Measurements from ENCODE around the gene MYCL.

The MYCL gene

DNA sequence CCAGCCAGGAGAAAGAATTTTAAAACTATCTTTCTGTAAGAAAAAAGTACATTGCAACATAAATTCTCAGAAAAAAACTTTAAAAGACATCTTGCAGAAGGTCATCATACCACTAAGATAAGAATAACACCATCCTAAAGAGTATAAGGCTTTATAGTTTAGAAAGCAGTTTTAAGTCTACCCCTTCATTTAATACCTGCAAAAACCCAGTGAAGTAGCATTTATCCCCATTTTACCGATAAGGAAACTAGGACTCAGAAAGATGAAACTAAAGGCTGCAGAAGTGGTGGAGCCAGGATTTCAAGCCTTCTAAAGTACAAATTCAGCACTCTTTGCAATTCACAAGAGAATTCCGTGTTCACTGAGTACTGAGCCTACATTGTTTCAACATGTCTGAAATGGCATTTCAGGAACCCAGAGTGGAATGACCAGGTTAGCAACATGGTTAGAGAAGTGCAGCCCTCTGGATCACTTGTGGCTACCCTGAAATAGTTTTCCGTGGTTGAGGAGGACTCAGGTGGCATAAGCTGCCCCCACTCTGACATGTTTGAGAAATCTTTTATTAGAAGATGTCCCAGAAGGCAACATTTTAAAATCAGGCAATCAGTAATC is 6.7 kb downstream of the MYCL start:
- CTCF ChIA-PET: no interaction called here
- TF ChIP-seq, protein P1, sequence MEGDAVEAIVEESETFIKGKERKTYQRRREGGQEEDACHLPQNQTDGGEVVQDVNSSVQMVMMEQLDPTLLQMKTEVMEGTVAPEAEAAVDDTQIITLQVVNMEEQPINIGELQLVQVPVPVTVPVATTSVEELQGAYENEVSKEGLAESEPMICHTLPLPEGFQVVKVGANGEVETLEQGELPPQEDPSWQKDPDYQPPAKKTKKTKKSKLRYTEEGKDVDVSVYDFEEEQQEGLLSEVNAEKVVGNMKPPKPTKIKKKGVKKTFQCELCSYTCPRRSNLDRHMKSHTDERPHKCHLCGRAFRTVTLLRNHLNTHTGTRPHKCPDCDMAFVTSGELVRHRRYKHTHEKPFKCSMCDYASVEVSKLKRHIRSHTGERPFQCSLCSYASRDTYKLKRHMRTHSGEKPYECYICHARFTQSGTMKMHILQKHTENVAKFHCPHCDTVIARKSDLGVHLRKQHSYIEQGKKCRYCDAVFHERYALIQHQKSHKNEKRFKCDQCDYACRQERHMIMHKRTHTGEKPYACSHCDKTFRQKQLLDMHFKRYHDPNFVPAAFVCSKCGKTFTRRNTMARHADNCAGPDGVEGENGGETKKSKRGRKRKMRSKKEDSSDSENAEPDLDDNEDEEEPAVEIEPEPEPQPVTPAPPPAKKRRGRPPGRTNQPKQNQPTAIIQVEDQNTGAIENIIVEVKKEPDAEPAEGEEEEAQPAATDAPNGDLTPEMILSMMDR (conservative IDR thresholded peaks at IDR 0.05; ENCODE audit: low read depth): no peak
- POLR2A ChIA-PET (ENCODE audit: low non-redundant PET): no interaction called here
- peak overlapping the region; percentile 80 for H3K27ac ChIP-seq
- DNase-seq (ENCODE audit: low spot score): peak; percentile 55

DNA sequence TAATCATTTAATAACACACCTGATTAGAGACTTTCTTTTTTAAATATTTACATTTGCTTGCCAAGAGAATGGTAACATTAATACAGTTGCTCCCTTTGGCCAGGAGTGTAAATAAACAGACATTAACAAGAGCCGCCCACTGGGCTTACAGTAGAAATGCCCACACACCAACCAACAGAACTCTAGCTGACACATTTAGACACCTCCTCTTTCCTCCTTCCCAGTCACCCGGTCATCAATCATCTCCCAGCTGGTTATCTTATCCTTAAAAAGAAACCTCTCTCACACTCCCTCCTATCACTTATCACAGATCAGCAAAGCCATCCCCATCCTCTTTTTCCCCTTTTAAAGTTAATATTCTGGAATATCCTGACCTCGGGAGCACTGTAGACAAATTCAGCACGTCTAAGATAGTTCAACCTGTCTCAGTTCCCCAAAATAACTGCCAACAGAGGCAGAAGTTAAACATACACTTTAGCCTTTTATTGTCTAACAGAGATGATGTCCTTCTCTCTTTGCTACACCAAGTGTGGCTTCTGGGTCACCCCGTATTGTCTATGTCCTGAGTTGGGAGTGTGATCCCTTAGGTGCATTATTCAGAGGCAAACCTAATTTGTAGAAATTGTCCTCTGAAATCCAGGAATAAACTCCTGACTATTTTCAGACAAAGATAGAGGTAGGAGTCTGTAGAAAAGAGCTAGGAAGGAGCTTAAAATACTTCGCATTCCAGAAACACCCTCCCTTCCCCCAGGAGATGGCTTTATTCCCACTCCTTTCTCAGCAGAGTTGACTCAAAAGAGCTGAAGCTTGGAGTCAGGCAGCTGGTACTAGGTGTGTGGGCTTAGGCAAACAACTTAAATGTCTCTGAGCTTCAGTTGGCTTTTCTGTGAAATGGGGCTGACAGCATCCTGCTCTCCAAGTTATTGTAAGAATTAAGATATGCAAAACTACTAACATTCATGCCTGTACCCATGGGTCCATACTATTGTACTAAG is 8.8 kb downstream of the MYCL start:
- ChIA-PET CTCF (no interaction called here), POLR2A (ENCODE audit: low non-redundant PET) (no interaction called here)
- TF ChIP-seq, protein P1 (conservative IDR thresholded peaks at IDR 0.05; ENCODE audit: low read depth): no peak
- no peak overlapping the region for H3K27ac ChIP-seq
- DNase-seq (ENCODE audit: low spot score): peak; percentile 84

DNA sequence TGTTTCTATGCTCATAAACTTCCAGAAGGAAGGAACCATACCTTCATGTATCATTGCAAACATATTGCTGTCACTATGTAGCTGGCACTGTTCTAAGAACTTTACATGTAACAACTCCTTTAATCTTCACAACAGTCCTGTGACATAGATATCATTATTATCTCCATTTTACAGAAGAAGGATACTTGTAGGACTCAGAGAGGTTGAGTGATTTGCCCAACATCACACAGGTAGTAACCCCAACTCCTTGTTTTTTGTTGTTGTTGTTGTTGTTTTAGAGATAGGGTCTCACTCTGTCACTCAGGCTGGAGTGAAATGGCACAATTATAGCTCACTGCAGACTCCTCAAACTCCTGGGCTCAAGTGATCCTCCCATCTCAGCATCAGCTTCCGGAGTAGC is 10.8 kb downstream of the MYCL start:
- H3K27ac ChIP-seq: no peak overlapping the region; the same call in 1 of the 2 replicates
- CTCF ChIA-PET: interaction anchor here (0.6 kb wide), 1 partner anchor 9 kb away, joined by 7 read pairs; no protein-coding TSS in a partner anchor
- DNase-seq (ENCODE audit: low spot score): no peak
- POLR2A ChIA-PET (ENCODE audit: low non-redundant PET): interaction anchor here (0.6 kb wide), 1 partner anchor 15 kb away, joined by 4 read pairs; no protein-coding TSS in a partner anchor
- TF ChIP-seq, protein P1 (conservative IDR thresholded peaks at IDR 0.05; ENCODE audit: low read depth): no peak

DNA sequence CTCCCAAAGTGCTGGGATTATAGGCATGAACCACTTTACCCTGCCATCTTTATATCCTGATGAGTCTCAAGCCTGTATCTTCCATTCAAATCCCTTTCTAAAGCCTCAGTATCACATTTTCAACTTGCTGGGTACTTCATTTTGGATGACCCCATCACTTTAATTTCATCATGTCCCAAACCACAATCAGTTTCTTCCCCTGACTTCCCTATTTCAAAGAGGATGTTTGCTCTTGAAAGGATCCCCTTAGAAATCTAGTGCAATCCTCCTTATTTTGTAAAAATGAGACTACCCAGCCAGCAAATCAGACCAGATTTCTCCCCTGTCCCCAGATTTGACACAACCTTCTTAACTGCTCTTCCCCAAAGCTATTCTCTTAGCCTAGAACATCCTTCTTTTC is 11.4 kb downstream of the MYCL start:
- TF ChIP-seq, protein P1 (conservative IDR thresholded peaks at IDR 0.05; ENCODE audit: low read depth): no peak
- ChIA-PET CTCF (no interaction called here), POLR2A (ENCODE audit: low non-redundant PET) (no interaction called here)
- no peak for DNase-seq (ENCODE audit: low spot score)
- H3K27ac ChIP-seq: no peak overlapping the region

DNA sequence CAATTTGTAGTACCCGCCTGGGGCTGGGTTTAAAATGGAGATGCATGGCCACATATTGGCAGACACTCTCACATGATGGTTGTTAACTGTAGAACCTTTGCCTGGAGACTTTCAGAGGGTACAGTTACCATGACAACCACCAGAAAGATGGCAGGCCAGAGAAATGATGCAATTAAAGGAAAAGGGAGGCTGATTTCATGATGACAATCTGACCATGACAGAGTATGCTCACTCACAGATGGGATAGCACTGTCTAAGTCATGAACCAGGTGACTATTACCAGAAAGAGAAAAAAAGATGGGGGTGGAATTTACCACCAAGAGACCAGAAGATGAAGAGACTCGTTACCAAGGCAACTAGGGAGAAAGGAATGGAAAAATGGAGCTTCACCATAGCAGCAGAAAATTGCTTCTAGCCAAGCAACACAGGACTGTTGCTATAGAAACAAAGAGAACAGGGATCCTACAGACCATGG is 14.9 kb downstream of the MYCL start:
- no peak for DNase-seq (ENCODE audit: low spot score)
- ChIA-PET POLR2A (ENCODE audit: low non-redundant PET) (no interaction called here), CTCF (no interaction called here)
- no peak overlapping the region for H3K27ac ChIP-seq
- TF ChIP-seq, protein P1 (conservative IDR thresholded peaks at IDR 0.05; ENCODE audit: low read depth): no peak

DNA sequence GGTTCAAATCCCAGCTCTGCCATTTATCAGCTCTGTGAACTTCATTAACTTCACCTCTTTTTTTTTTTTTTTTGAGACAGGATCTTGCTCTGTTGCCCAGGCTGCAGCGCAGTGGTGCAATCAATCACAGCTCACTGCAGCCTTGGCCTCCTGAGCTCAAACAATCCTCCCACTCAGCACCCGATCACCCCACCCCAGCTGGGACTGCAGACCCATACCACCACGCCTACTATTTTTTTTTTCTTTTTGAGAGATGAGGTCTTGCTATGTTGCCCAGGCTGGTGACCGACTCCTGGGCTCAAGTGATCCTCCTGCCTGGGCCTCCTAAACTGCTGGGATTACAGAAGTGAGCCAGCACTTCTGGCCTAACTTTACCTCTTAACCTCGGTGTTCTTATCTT is 16.2 kb downstream of the MYCL start:
- POLR2A ChIA-PET (ENCODE audit: low non-redundant PET): interaction anchor here (0.5 kb wide), 1 partner anchor 8 kb away, joined by 4 read pairs; no protein-coding TSS in a partner anchor
- CTCF ChIA-PET: interaction anchor here (0.7 kb wide), 1 partner anchor 1664 kb away, joined by 3 read pairs; no protein-coding TSS in a partner anchor
- TF ChIP-seq, protein P1 (conservative IDR thresholded peaks at IDR 0.05; ENCODE audit: low read depth): no peak
- H3K27ac ChIP-seq: no peak overlapping the region
- DNase-seq (ENCODE audit: low spot score): no peak

Data from RWPE1 (cell line).